ENCODE data around the gene MYH6.

MYH6 gene

DNA sequence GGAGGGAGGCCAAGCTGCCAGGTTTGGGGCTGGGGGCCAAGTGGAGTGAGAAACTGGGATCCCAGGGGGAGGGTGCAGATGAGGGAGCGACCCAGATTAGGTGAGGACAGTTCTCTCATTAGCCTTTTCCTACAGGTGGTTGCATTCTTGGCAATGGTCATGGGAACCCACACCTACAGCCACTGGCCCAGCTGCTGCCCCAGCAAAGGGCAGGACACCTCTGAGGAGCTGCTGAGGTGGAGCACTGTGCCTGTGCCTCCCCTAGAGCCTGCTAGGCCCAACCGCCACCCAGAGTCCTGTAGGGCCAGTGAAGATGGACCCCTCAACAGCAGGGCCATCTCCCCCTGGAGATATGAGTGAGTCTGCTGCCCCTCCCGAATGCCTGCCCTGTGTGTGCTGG is 35.0 kb downstream of the MYH6 start:
- Histone ChIP-seq H3K36me3 (ENCODE audit: control insufficient read depth, insufficient read depth, low read length) (no peaks in the 10 kb centered on the region), H3K27ac (ENCODE audit: low read depth, low read length, severe bottlenecking) (no peak overlapping the region), H3K9me3 (ENCODE audit: control insufficient read depth, low read length) (no peaks in the 10 kb centered on the region), H3K4me3 (ENCODE audit: extremely low read depth, insufficient read depth, low read length, poor library complexity, severe bottlenecking) (no peak overlapping the region), H3K4me1 (ENCODE audit: control insufficient read depth, insufficient read depth, low read length, poor library complexity, severe bottlenecking) (no peaks in the 10 kb centered on the region)
- 100% methylated on average over 1 to 2 of the region's 3 CpGs for WGBS, 2 experiments (ENCODE audit: insufficient coverage in 2 of 2)

DNA sequence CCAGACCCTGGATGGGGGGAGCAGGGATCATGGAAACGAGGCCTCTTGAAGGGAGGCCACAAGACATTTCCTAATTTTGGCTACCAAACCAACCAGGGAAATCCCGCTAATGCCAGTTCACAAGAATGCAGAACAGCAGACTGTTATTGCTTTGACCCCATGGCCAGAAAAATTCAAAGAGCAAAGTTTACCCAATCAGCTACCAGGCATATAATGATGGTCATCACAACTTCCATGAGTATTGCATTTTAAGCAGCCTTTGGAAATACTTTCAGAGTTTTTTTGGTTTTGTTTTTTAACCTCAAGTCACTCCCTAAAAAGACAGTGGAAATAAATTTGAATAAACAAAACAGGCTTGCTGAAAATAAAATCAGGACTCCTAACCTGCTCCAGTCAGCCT is 35.6 kb downstream of the MYH6 start, which contains the start of gene IL25:
IL25 (plus strand) TSS at position 301 of the 400 bp plus-strand sequence.
- H3K4me1 ChIP-seq (ENCODE audit: control insufficient read depth, insufficient read depth, low read length, poor library complexity, severe bottlenecking), result no peaks in the 10 kb centered on the region
- WGBS, 2 experiments (ENCODE audit: insufficient coverage in 2 of 2), result 77 to 79% methylated on average over 2 of the region's 2 CpGs

DNA sequence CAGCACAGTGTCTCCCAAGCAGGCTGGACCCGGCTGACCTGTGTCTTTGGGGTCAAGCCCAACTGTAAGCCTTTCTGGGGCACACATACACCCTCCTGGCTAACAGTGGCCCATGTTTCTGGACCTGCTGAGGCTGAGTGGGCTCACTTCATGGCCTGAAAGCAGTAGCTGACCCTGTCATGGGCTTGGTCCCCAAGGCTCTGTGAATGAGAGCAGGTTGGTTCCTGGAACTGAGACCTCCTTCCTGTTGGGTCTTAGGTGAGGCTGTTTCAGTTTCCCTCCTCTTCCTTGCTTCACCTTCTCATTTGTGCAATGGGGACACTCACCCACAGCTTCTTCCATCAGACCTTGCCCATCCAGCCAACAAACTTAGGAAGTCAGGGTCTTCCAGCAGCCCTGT is 36.2 kb downstream of the MYH6 start:
- 67% methylated on average over 1 of the region's 1 CpG; no CpG with 5 or more reads in 1 of the 2 experiments for WGBS, 2 experiments (ENCODE audit: insufficient coverage in 2 of 2)
- no peaks in the 10 kb centered on the region for H3K4me1 ChIP-seq (ENCODE audit: control insufficient read depth, insufficient read depth, low read length, poor library complexity, severe bottlenecking)
- H3K27ac ChIP-seq (ENCODE audit: low read depth, low read length, severe bottlenecking), result no peak overlapping the region
- H3K9me3 ChIP-seq (ENCODE audit: control insufficient read depth, low read length), result no peaks in the 10 kb centered on the region
- H3K36me3 ChIP-seq (ENCODE audit: control insufficient read depth, insufficient read depth, low read length), result no peaks in the 10 kb centered on the region
- no peak overlapping the region for H3K4me3 ChIP-seq (ENCODE audit: extremely low read depth, insufficient read depth, low read length, poor library complexity, severe bottlenecking)

More for the DNA sequence above, 35.6 kb downstream of the MYH6 start, which contains the start of gene IL25:
- Histone ChIP-seq H3K9me3 (ENCODE audit: control insufficient read depth, low read length) (no peaks in the 10 kb centered on the region), H3K4me3 (ENCODE audit: extremely low read depth, insufficient read depth, low read length, poor library complexity, severe bottlenecking) (no peak within 1 kb of the TSS), H3K27ac (ENCODE audit: low read depth, low read length, severe bottlenecking) (no peak within 1 kb of the TSS), H3K36me3 (ENCODE audit: control insufficient read depth, insufficient read depth, low read length) (no peaks in the 10 kb centered on the region)

DNA sequence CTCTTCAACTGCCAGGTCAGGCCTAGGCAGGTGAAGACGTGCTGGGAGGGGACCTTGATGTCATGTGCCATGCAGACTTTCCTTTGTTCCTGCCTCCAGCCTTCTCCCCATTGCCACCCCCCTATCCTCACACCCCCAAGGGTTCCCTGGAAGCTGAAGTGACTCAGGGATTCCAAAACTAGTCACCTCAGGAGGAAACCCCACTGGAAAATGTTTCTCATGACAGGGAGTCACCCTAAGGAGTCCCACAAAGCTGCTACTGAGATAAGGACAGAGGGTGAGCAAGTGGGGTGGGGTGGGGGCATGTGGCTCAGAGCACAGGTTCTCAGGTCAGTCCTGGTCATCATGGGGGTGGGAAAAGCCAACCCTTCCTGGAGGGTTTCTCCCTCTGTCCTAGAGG is 37.9 kb downstream of the MYH6 start:
- Histone ChIP-seq H3K36me3 (ENCODE audit: control insufficient read depth, insufficient read depth, low read length) (no peaks in the 10 kb centered on the region), H3K27ac (ENCODE audit: low read depth, low read length, severe bottlenecking) (no peak overlapping the region), H3K4me3 (ENCODE audit: extremely low read depth, insufficient read depth, low read length, poor library complexity, severe bottlenecking) (no peak overlapping the region), H3K4me1 (ENCODE audit: control insufficient read depth, insufficient read depth, low read length, poor library complexity, severe bottlenecking) (no peaks in the 10 kb centered on the region), H3K9me3 (ENCODE audit: control insufficient read depth, low read length) (no peaks in the 10 kb centered on the region)
- 80 to 86% methylated on average over 1 of the region's 1 CpG for WGBS, 2 experiments (ENCODE audit: insufficient coverage in 2 of 2)

DNA sequence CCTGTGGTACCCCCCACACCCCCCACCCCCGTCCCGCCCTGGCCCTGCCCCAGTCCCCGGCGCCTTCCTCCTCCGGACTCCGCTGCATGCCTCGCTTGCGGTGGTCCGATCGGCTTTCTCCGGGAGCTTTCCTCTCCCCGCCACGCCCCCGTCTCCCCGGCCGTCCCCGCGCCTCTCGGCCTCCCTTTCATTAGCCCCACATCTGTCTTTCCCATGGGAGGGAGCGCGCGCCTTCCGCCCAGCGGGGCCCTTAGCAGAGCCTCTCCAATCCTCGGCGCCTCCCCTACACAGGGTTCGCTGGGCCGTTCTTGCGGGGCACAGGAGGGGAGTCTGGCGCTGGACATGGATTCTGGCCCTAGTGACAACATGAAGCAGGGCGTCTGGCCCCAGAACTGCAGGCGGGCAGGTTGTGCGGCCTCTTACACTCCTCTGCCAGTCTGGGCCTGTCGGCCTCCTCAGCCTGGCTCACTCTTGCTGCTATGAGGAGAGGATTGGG is 41.6 kb downstream of the MYH6 start:
- Histone ChIP-seq H3K4me1 (ENCODE audit: control insufficient read depth, insufficient read depth, low read length, poor library complexity, severe bottlenecking) (peaks cover 2% of the 10 kb centered on the region), H3K9me3 (ENCODE audit: control insufficient read depth, low read length) (no peaks in the 10 kb centered on the region), H3K4me3 (ENCODE audit: extremely low read depth, insufficient read depth, low read length, poor library complexity, severe bottlenecking) (peak overlapping the region; percentile 73), H3K27ac (ENCODE audit: low read depth, low read length, severe bottlenecking) (peak overlapping the region; percentile 86), H3K36me3 (ENCODE audit: control insufficient read depth, insufficient read depth, low read length) (peaks cover 23% of the 10 kb centered on the region)
- 2% methylated on average over 29 of the region's 34 CpGs for WGBS, 2 experiments (ENCODE audit: insufficient coverage in 2 of 2)

DNA sequence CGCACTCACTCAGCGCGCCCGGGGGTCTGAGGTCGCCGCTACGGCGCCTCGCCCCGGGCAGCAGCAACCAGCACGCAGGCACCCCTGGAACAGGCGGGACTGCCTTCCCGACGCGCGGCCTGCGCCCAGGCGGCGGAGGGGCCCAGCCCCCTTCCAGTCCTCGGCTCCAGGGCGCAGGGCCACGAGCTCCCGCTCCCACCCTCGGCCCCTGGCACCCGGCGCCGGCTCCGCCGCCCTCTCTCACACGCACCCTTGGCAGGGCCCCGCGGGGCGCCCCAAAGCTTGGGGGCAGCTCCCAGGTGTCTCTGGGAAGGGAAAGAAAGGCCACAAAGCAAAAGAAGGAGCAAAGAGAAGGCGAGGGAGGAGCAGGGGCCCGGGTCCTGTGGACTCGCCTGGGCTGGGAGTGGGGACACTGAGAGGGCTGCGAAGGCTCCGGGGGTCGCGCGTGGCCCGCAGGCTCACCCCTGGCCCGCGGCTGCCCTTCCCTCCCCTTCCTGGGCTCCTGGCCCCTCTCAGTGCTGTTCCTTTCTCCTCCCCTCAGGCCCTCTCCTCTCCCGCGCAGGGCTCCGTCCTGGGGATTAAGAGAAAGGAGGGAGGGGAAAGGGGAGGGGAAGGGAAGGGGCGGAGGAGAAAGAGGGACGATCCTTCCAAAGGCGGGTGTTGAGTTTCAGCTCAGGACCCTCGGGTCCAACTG is 42.2 kb downstream of the MYH6 start:
- no peaks in the 10 kb centered on the region for H3K9me3 ChIP-seq (ENCODE audit: control insufficient read depth, low read length)
- H3K27ac ChIP-seq (ENCODE audit: low read depth, low read length, severe bottlenecking), result peak overlapping the region; percentile 89
- peak overlapping the region; percentile 73 for H3K4me3 ChIP-seq (ENCODE audit: extremely low read depth, insufficient read depth, low read length, poor library complexity, severe bottlenecking)
- peaks cover 28% of the 10 kb centered on the region for H3K36me3 ChIP-seq (ENCODE audit: control insufficient read depth, insufficient read depth, low read length)
- H3K4me1 ChIP-seq (ENCODE audit: control insufficient read depth, insufficient read depth, low read length, poor library complexity, severe bottlenecking), result peaks cover 2% of the 10 kb centered on the region
- 0 to 1% methylated on average over 28 of the region's 51 CpGs for WGBS, 2 experiments (ENCODE audit: insufficient coverage in 2 of 2)

DNA sequence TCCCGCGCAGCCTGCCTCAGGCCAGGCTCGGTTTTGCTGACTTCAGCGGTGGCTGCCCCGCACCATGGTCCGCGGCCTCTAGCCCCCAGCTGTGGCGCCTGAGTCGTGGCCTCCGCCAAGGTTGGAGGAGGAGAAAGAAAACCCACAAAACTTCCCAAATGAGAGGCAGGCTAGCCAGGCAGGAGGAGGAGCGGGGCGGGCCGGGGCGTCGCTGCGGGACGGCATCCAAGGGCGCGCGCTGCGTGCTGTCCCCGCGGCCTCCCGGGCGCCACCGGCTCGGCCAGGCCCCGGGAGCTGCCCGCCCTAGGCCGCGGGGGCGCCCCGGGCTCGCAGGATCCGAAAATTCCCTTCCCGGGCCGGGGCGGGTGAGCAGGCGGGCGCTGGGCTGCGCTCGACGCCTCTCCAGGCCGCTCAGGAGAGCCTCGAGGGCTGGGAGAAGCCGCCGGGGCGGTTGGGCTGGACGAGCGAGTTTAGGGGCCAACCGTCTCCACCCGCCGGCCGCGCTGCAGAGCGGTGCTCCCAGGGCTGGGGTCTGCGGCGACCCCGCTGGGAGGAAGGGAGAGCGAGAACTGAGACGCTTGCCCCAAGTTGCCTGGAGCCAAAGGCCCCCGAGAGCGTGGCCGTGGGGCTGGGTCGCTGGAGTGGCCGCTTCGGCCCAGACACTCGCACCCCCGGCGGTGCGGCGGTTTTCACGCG is 42.9 kb downstream of the MYH6 start, which contains the start of gene EFS:
EFS (minus strand) TSS at position 137 of the 696 bp plus-strand sequence. CDS start 147 bp downstream, outside the sequence.
- Histone ChIP-seq H3K4me3 (ENCODE audit: extremely low read depth, insufficient read depth, low read length, poor library complexity, severe bottlenecking) (peak within 1 kb of the TSS; percentile 73), H3K27ac (ENCODE audit: low read depth, low read length, severe bottlenecking) (peak within 1 kb of the TSS; percentile 89)
- 0 to 1% methylated on average over 57 to 67 of the region's 74 CpGs for WGBS, 2 experiments (ENCODE audit: insufficient coverage in 2 of 2)

DNA sequence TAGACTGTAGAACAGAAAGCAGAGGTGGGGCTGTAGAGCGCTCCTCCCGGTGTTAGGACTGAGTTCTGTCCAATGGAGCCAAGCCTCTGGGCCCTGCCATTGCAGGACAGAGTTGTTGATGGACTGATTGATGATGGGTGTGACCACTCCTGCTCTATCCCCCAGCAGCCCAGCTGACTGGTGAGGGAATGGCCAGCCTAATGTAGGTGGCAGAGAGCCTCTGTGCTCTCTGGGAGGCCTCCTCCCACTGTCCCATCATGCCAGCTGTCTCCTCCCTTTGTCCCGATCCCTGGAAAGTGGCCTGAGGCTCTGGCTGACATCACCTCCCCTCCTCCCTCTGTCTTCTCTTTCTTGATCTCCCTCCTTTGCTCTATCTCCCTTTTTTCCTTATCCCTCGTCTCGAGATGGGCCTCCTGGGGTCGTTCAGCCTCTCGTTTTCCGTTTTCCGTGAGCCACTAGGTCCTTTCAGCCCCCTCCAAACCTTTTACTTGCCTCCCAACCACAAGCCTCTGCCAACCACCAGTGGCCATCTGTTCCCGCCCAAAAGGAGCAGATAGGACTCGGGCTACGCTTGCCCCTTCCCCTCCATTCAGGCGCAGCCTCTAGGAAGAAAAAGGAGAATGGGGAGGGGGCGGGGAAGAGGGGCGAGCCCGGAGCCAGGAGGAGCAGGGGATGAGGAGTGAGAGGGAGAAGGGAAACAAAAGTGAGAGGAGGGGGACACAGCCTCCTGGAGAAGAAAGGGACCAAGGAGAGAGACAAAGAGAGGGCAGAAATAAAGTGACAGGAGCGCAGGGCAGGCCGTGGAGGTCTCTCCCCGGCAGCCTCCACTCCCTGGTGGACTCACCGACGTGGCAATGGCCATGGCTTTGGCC is 43.7 kb downstream of the MYH6 start:
- Histone ChIP-seq H3K27ac (ENCODE audit: low read depth, low read length, severe bottlenecking) (peak overlapping the region; percentile 89), H3K36me3 (ENCODE audit: control insufficient read depth, insufficient read depth, low read length) (peaks cover 42% of the 10 kb centered on the region), H3K4me3 (ENCODE audit: extremely low read depth, insufficient read depth, low read length, poor library complexity, severe bottlenecking) (peak overlapping the region; percentile 73), H3K4me1 (ENCODE audit: control insufficient read depth, insufficient read depth, low read length, poor library complexity, severe bottlenecking) (peaks cover 2% of the 10 kb centered on the region), H3K9me3 (ENCODE audit: control insufficient read depth, low read length) (no peaks in the 10 kb centered on the region)
- WGBS, 2 experiments (ENCODE audit: insufficient coverage in 2 of 2), result 7 to 9% methylated on average over 17 to 18 of the region's 21 CpGs

More for the DNA sequence above, 42.9 kb downstream of the MYH6 start, which contains the start of gene EFS:
- H3K9me3 ChIP-seq (ENCODE audit: control insufficient read depth, low read length), result no peaks in the 10 kb centered on the region
- peaks cover 2% of the 10 kb centered on the region for H3K4me1 ChIP-seq (ENCODE audit: control insufficient read depth, insufficient read depth, low read length, poor library complexity, severe bottlenecking)
- peaks cover 34% of the 10 kb centered on the region for H3K36me3 ChIP-seq (ENCODE audit: control insufficient read depth, insufficient read depth, low read length)

DNA sequence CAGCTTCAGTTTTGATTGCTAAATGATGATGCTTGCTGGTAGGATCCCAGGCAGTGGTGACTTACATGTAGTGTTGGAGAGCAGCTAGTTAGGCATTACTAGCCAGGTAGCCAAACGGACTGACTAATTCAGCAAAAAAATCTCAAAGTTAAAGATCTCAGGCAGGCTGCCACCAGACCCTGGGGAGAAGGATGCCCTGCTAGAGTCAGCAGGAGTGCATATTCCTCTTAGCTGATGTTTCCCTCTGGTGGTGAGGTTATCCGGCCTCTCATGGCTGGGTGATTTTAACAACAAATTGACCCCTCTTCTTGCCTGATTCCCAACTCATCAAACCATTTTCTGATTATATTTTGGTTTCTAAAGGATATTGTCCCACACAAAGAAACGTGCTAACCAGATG is 45.9 kb downstream of the MYH6 start:
- 92 to 100% methylated on average over 1 to 2 of the region's 3 CpGs for WGBS, 2 experiments (ENCODE audit: insufficient coverage in 2 of 2)
- Histone ChIP-seq H3K4me1 (ENCODE audit: control insufficient read depth, insufficient read depth, low read length, poor library complexity, severe bottlenecking) (peaks cover 2% of the 10 kb centered on the region), H3K36me3 (ENCODE audit: control insufficient read depth, insufficient read depth, low read length) (peaks cover 61% of the 10 kb centered on the region), H3K27ac (ENCODE audit: low read depth, low read length, severe bottlenecking) (no peak overlapping the region), H3K4me3 (ENCODE audit: extremely low read depth, insufficient read depth, low read length, poor library complexity, severe bottlenecking) (no peak overlapping the region), H3K9me3 (ENCODE audit: control insufficient read depth, low read length) (no peaks in the 10 kb centered on the region)

DNA sequence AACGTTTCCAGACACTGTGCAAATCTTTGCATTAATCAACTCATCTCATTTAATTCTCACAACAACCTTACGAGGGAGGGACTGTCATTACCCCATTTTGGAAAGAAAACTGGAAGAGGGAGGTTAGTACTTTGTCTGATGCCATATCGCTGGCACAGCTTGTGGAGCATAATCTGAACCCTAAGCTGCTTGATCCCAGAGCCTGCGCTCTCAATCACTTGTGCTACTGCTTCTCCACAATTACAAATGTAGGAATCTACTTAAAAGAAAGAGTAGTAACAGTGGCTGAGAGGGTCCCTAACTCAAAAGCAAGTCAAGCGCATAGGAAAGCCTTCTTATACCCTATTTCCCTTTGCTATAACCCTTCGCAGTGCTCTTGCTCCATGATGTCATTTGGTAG is 46.3 kb downstream of the MYH6 start:
- Histone ChIP-seq H3K36me3 (ENCODE audit: control insufficient read depth, insufficient read depth, low read length) (peaks cover 65% of the 10 kb centered on the region), H3K9me3 (ENCODE audit: control insufficient read depth, low read length) (no peaks in the 10 kb centered on the region), H3K4me3 (ENCODE audit: extremely low read depth, insufficient read depth, low read length, poor library complexity, severe bottlenecking) (no peak overlapping the region), H3K4me1 (ENCODE audit: control insufficient read depth, insufficient read depth, low read length, poor library complexity, severe bottlenecking) (peaks cover 2% of the 10 kb centered on the region), H3K27ac (ENCODE audit: low read depth, low read length, severe bottlenecking) (no peak overlapping the region)
- WGBS, 2 experiments (ENCODE audit: insufficient coverage in 2 of 2), result 100% methylated on average over 2 to 3 of the region's 6 CpGs
